HCT116 (cell line): ENCODE results near the gene HERC2. TPM values are rescaled to one million over a fixed set of nuclear protein-coding genes. Genes with fewer than 3 reads are reported as not detected.

ENCODE experiments used
- ATAC-seq: fragments of 200-7000 bp; cut with Tn5 transposase; 2 replicates; pipeline ENCODE4 v1.9.1; 2020; ENCODE audit warnings: mild to moderate bottlenecking, moderate library complexity
- BruUV-seq: library from RNA; stranded (reverse); fragments of 400-500 nt; replicated peaks from 2 replicates; lab custom pipeline; 2021; lab: Mats Ljungman, UMichigan
- CTCF ChIA-PET: fragments of 300-600 bp; sonication (Branson Sonifier 250); formaldehyde crosslinking; loops from one replicate; lab custom pipeline; 2021; ENCODE audit warnings: antibody characterized with exemption; lab: Charles Lee
- POLR2A ChIA-PET: fragments of 300-600, 350-600 bp; sonication (Branson Sonifier 250); formaldehyde crosslinking; loops from one replicate; lab custom pipeline; 2021; ENCODE audit warnings: antibody characterized with exemption; lab: Charles Lee
- RAD21 ChIA-PET, 2 experiments: fragments of 300-600 bp; sonication (Branson Sonifier 250); formaldehyde crosslinking; loops; one replicate each; lab custom pipeline; 2023; ENCODE audit warnings: low total read pairs in 2 of 2; ENCODE audit not compliant: uncharacterized antibody in 2 of 2, unreplicated experiment in 2 of 2, low non-redundant PET in 1 of 2; lab: Charles Lee
- DNase-seq: peaks from one replicate; pipeline ENCODE4 v3.0.0-alpha.2; 2010; ENCODE audit warnings: low read depth, low spot score
- H2AFZ ChIP-seq: fragments of 200-600 bp; shearing (Covaris generic), sonication (generic); 2 replicates; pipeline ENCODE4 v1.6.1; 2017; ENCODE audit warnings: low read depth, mixed run types, mixed read lengths, antibody characterized with exemption, low read length; ENCODE audit not compliant: poor library complexity, severe bottlenecking
- H3K27ac ChIP-seq: 2 replicates; pipeline ENCODE4 v1.5.1; 2012; ENCODE audit warnings: low read depth, low read length
- H3K27me3 ChIP-seq: fragments of 200-600 bp; sonication (generic); 2 replicates; pipeline ENCODE4 v1.6.1; 2016; ENCODE audit warnings: mixed run types, low read length, mixed read lengths; ENCODE audit not compliant: insufficient read depth
- H3K36me3 ChIP-seq, 2 experiments: fragments of 200-500 bp in 1 of 2; fragments of 200-600 bp in 1 of 2; sonication (Bioruptor generic) in 1 of 2; sonication (generic) in 1 of 2; 2 replicates each; pipeline versions ENCODE4 v1.5.1 to v1.6.1; 2014 to 2016; ENCODE audit warnings: low read length in 2 of 2, inconsistent platforms in 1 of 2, mixed read lengths in 1 of 2, mixed run types in 1 of 2; ENCODE audit not compliant: insufficient read depth in 2 of 2, control insufficient read depth in 1 of 2
- H3K4me1 ChIP-seq, 2 experiments: fragments of 200-600 bp in 1 of 2; sonication (generic) in 1 of 2; 2 replicates each; pipeline versions ENCODE4 v1.5.1 to v1.6.1; 2012 to 2017; ENCODE audit warnings: low read length in 2 of 2, inconsistent platforms in 1 of 2, mild to moderate bottlenecking in 1 of 2, mixed read lengths in 1 of 2, mixed run types in 1 of 2, moderate library complexity in 1 of 2; ENCODE audit not compliant: insufficient read depth in 2 of 2, control insufficient read depth in 1 of 2
- H3K4me2 ChIP-seq: fragments of 200-600 bp; sonication (generic); 2 replicates; pipeline ENCODE4 v1.6.1; 2017; ENCODE audit warnings: mixed run types, low read length, mixed read lengths
- H3K4me3 ChIP-seq, 2 experiments: fragments of 200-600 bp in 1 of 2; sonication (generic) in 1 of 2; replicated peaks in 1 of 2; 2 replicates each; pipeline ENCODE4 v1.5.1; 2011 to 2016; ENCODE audit warnings: low read length in 2 of 2, control low read depth in 1 of 2, low read depth in 1 of 2, mild to moderate bottlenecking in 1 of 2, mixed read lengths in 1 of 2, mixed run types in 1 of 2
- H3K79me2 ChIP-seq: fragments of 200-600 bp; sonication (generic); 2 replicates; pipeline ENCODE4 v1.6.1; 2017; ENCODE audit warnings: mild to moderate bottlenecking, mixed run types, low read length, moderate library complexity, mixed read lengths; ENCODE audit not compliant: insufficient read depth
- H3K9ac ChIP-seq: fragments of 200-600 bp; sonication (generic); 2 replicates; pipeline ENCODE4 v1.6.1; 2016; ENCODE audit warnings: low read length, mixed read lengths
- H3K9me2 ChIP-seq: fragments of 200-600 bp; sonication (generic), shearing (Covaris generic); 2 replicates; pipeline ENCODE4 v1.6.1; 2017; ENCODE audit warnings: mixed run types, mild to moderate bottlenecking, moderate library complexity; ENCODE audit not compliant: insufficient read depth
- H3K9me3 ChIP-seq, 2 experiments: fragments of 200-500 bp in 1 of 2; fragments of 200-600 bp in 1 of 2; sonication (Bioruptor generic) in 1 of 2; sonication (generic) in 1 of 2; 2 replicates each; pipeline ENCODE4 v1.6.1; 2014 to 2017; ENCODE audit warnings: low read length in 2 of 2, mixed read lengths in 2 of 2, inconsistent platforms in 1 of 2, low read depth in 1 of 2, mild to moderate bottlenecking in 1 of 2, mixed run types in 1 of 2, moderate library complexity in 1 of 2; ENCODE audit not compliant: control insufficient read depth in 1 of 2, insufficient read depth in 1 of 2
- H4K20me1 ChIP-seq: fragments of 200-600 bp; sonication (generic), shearing (Covaris generic); 2 replicates; pipeline ENCODE4 v1.6.1; 2017; ENCODE audit warnings: mixed run types, mild to moderate bottlenecking, moderate library complexity; ENCODE audit not compliant: insufficient read depth
- CBX3 ChIP-seq: IDR thresholded peaks from 2 replicates; pipeline ENCODE4 v1.6.1; 2012; ENCODE audit warnings: low read depth
- CEBPB ChIP-seq: IDR thresholded peaks from 2 replicates; pipeline ENCODE4 v1.6.1; 2012; ENCODE audit warnings: low read depth
- ELF1 ChIP-seq: IDR thresholded peaks from 2 replicates; pipeline ENCODE4 v1.6.1; 2012; ENCODE audit warnings: low read depth, borderline replicate concordance
- EZH2 ChIP-seq: fragments of 200-600 bp; sonication (generic); IDR thresholded peaks from 2 replicates; pipeline ENCODE4 v1.6.1; 2017; ENCODE audit warnings: antibody characterized with exemption, mixed run types
- EZH2phosphoT487 ChIP-seq: fragments of 200-600 bp; IDR thresholded peaks from 2 replicates; pipeline ENCODE4 v1.6.1; 2018; ENCODE audit warnings: antibody characterized with exemption, borderline replicate concordance
- JUND ChIP-seq: IDR thresholded peaks from 2 replicates; pipeline ENCODE4 v1.6.1; 2012
- POLR2A ChIP-seq: IDR thresholded peaks from 2 replicates; pipeline ENCODE4 v1.7.0; 2011; ENCODE audit warnings: borderline replicate concordance; ENCODE audit not compliant: insufficient read depth, insufficient read length; ENCODE audit errors: extremely low read depth
- RAD21 ChIP-seq: IDR thresholded peaks from 2 replicates; pipeline ENCODE4 v1.6.1; 2012; ENCODE audit warnings: low read depth, mild to moderate bottlenecking
- SP1 ChIP-seq: IDR thresholded peaks from 2 replicates; pipeline ENCODE4 v1.6.1; 2012; ENCODE audit warnings: low read depth
- SRF ChIP-seq: IDR thresholded peaks from 2 replicates; pipeline ENCODE4 v1.6.1; 2012; ENCODE audit warnings: low read depth
- ZFX ChIP-seq: fragments of 450-650 bp; IDR thresholded peaks from 2 replicates; pipeline ENCODE4 v1.6.1; 2017
- intact Hi-C: fragments of 100-400 bp; cut with micrococcal nuclease; formaldehyde crosslinking; loops from 2 replicates; pipeline ENCODE4 v1.10.0; 2022
- total RNA-seq: library from RNA; stranded (reverse); gene quantifications from one replicate; pipeline ENCODE4 v1.2.1, GENCODE V29; 2021; ENCODE audit not compliant: unreplicated experiment
- TF ChIP-seq, protein P1 (sequence below): IDR thresholded peaks from 2 replicates; pipeline ENCODE4 v1.6.1; 2012
- TF ChIP-seq, protein P2 (sequence below), 3 experiments: fragments of 200-600 bp in 1 of 3; sonication (generic) in 1 of 3; IDR thresholded peaks in 2 of 3; conservative IDR thresholded peaks in 1 of 3; 2 replicates each; pipeline ENCODE4 v1.5.1; 2012 to 2017; ENCODE audit warnings: low read depth in 2 of 3, low read length in 2 of 3, antibody characterized with exemption in 1 of 3, borderline replicate concordance in 1 of 3, control low read depth in 1 of 3, mild to moderate bottlenecking in 1 of 3, mixed read lengths in 1 of 3, mixed run types in 1 of 3, moderate library complexity in 1 of 3; ENCODE audit not compliant: insufficient read depth in 1 of 3
- TF ChIP-seq, protein P3 (sequence below): IDR thresholded peaks from 2 replicates; pipeline ENCODE4 v1.6.1; 2012; ENCODE audit warnings: low read depth

HERC2 gene
- total RNA-seq, 1 experiment from 2014 or later, result 55.5 TPM

DNA sequence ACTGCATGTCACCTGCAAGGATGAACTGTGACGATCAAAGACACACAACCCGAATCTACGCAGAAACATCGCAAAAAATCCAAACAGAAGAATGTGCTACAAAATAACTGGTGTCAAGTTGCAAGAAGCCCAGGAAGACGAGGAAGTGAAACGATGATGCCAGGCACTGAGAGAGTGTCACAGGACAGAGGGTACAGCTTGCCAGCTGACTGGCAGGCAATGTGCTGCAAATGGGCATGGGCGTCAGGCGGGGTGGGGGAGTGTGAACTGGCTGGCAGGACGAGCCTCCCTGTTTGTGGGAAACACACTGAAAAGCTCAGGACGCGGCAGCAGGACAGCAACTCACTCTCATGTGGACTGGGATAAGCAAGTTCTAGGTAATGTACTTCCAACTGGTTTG, 193.9 kb downstream of the HERC2 start:
- TF ChIP-seq CEBPB (no peak), RAD21 (no peak), CBX3 (no peak), ZFX (no peak)
- TF ChIP-seq, protein P1, sequence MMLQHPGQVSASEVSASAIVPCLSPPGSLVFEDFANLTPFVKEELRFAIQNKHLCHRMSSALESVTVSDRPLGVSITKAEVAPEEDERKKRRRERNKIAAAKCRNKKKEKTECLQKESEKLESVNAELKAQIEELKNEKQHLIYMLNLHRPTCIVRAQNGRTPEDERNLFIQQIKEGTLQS, result no peak
- no peaks in the 10 kb centered on the region for H3K4me1 ChIP-seq
- no peak overlapping the region for H2AFZ ChIP-seq
- peaks cover 4 to 9% of the 10 kb centered on the region in 2 experiments; a peak in 3 of 4 replicates for H3K36me3 ChIP-seq
- ATAC-seq, result no peak
- no peaks in the 10 kb centered on the region for H4K20me1 ChIP-seq
- no peaks in the 10 kb centered on the region for H3K9me2 ChIP-seq
- ChIA-PET RAD21 (no interaction called here), POLR2A (no interaction called here), CTCF (no interaction called here)
- BruUV-seq, result no TSS peak
- no peak overlapping the region for H3K4me2 ChIP-seq
- H3K4me3 ChIP-seq, result no peak overlapping the region
- H3K27ac ChIP-seq, result no peak overlapping the region
- H3K9me3 ChIP-seq, result no peaks in the 10 kb centered on the region
- no peak for DNase-seq
- no peak overlapping the region for H3K9ac ChIP-seq
- no peaks in the 10 kb centered on the region for H3K79me2 ChIP-seq
- no peaks in the 10 kb centered on the region for H3K27me3 ChIP-seq
- intact Hi-C loops, result loop anchor here (10.0 kb wide), 1 partner anchor 847 kb away; no protein-coding TSS in a partner anchor

DNA sequence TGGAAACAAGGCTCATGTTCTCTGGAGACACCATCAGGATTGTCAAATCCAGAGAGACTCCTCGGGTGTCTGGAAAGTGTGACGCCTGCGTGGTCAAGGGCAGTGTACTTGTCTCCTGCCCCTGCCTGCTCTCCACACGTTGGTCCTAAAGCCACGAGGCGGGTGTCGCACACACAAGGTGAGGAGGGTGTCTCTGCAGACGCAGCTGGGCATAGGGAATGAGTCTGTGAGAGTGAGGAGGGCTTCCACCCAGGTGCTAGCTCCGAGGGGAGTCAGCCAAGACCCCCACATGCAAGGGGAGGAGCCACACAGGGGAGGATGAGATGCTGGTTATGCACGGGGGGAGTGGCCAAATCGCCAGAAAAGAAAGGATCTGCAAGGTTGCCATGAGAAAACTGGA, 194.9 kb downstream of the HERC2 start:
- DNase-seq, result no peak
- no peaks in the 10 kb centered on the region for H3K9me2 ChIP-seq
- RAD21 ChIA-PET, result no interaction called here
- no peak for TF ChIP-seq SP1
- TF ChIP-seq JUND, result no peak
- TF ChIP-seq, protein P1, result no peak
- no peak for TF ChIP-seq ZFX
- no peak for TF ChIP-seq RAD21
- no peak for TF ChIP-seq ELF1
- no peak for TF ChIP-seq CBX3
- TF ChIP-seq CEBPB, result no peak
- TF ChIP-seq EZH2phosphoT487, result no peak
- no peak for TF ChIP-seq EZH2
- TF ChIP-seq, protein P2, sequence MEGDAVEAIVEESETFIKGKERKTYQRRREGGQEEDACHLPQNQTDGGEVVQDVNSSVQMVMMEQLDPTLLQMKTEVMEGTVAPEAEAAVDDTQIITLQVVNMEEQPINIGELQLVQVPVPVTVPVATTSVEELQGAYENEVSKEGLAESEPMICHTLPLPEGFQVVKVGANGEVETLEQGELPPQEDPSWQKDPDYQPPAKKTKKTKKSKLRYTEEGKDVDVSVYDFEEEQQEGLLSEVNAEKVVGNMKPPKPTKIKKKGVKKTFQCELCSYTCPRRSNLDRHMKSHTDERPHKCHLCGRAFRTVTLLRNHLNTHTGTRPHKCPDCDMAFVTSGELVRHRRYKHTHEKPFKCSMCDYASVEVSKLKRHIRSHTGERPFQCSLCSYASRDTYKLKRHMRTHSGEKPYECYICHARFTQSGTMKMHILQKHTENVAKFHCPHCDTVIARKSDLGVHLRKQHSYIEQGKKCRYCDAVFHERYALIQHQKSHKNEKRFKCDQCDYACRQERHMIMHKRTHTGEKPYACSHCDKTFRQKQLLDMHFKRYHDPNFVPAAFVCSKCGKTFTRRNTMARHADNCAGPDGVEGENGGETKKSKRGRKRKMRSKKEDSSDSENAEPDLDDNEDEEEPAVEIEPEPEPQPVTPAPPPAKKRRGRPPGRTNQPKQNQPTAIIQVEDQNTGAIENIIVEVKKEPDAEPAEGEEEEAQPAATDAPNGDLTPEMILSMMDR (IDR thresholded peaks at IDR 0.05 in 2 of 3, conservative IDR thresholded peaks at IDR 0.05 in 1 of 3; ENCODE audit: borderline replicate concordance in 1 of 3, insufficient read depth in 1 of 3, low read depth in 2 of 3, low read length in 2 of 3), result no peak
- no peak for TF ChIP-seq POLR2A
- TF ChIP-seq SRF, result no peak
- TF ChIP-seq, protein P3, sequence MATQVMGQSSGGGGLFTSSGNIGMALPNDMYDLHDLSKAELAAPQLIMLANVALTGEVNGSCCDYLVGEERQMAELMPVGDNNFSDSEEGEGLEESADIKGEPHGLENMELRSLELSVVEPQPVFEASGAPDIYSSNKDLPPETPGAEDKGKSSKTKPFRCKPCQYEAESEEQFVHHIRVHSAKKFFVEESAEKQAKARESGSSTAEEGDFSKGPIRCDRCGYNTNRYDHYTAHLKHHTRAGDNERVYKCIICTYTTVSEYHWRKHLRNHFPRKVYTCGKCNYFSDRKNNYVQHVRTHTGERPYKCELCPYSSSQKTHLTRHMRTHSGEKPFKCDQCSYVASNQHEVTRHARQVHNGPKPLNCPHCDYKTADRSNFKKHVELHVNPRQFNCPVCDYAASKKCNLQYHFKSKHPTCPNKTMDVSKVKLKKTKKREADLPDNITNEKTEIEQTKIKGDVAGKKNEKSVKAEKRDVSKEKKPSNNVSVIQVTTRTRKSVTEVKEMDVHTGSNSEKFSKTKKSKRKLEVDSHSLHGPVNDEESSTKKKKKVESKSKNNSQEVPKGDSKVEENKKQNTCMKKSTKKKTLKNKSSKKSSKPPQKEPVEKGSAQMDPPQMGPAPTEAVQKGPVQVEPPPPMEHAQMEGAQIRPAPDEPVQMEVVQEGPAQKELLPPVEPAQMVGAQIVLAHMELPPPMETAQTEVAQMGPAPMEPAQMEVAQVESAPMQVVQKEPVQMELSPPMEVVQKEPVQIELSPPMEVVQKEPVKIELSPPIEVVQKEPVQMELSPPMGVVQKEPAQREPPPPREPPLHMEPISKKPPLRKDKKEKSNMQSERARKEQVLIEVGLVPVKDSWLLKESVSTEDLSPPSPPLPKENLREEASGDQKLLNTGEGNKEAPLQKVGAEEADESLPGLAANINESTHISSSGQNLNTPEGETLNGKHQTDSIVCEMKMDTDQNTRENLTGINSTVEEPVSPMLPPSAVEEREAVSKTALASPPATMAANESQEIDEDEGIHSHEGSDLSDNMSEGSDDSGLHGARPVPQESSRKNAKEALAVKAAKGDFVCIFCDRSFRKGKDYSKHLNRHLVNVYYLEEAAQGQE, result no peak

More for the DNA sequence above, 194.9 kb downstream of the HERC2 start:
- POLR2A ChIA-PET, result no interaction called here
- no peaks in the 10 kb centered on the region for H4K20me1 ChIP-seq
- H3K36me3 ChIP-seq, result peaks cover 9 to 12% of the 10 kb centered on the region in 2 experiments; a peak in 3 of 4 replicates
- CTCF ChIA-PET, result interaction anchor here (1.8 kb wide), 1 partner anchor 45 kb away, joined by 5 read pairs; no protein-coding TSS in a partner anchor
- H3K4me1 ChIP-seq, result no peaks in the 10 kb centered on the region
- H3K9ac ChIP-seq, result no peak overlapping the region
- no peaks in the 10 kb centered on the region for H3K9me3 ChIP-seq
- BruUV-seq, result no TSS peak
- no peak overlapping the region for H2AFZ ChIP-seq
- no peak overlapping the region for H3K4me3 ChIP-seq
- no peaks in the 10 kb centered on the region for H3K79me2 ChIP-seq
- intact Hi-C loops, result loop anchor here (10.0 kb wide), 1 partner anchor 848 kb away; no protein-coding TSS in a partner anchor
- no peaks in the 10 kb centered on the region for H3K27me3 ChIP-seq
- no peak overlapping the region for H3K4me2 ChIP-seq
- no peak overlapping the region for H3K27ac ChIP-seq
- no peak for ATAC-seq
